HL-60 (cell line): ENCODE measurements around the gene SLC25A53.

ENCODE experiments used
- CTCF ChIP-seq: IDR thresholded peaks from one replicate; pipeline ENCODE4 v1.5.1; 2011; ENCODE audit warnings: low read length, control low read depth, inconsistent platforms; ENCODE audit not compliant: insufficient read depth
- GABPA ChIP-seq: IDR thresholded peaks from 2 replicates; pipeline ENCODE4 v1.6.1; 2012; ENCODE audit warnings: low read depth
- POLR2AphosphoS5 ChIP-seq: IDR thresholded peaks from 2 replicates; pipeline ENCODE4 v1.6.1; 2012; ENCODE audit warnings: low read depth
- REST ChIP-seq: IDR thresholded peaks from 2 replicates; pipeline ENCODE4 v1.6.1; 2012; ENCODE audit warnings: low read depth; ENCODE audit not compliant: insufficient replicate concordance
- SPI1 ChIP-seq: IDR thresholded peaks from 2 replicates; pipeline ENCODE4 v1.6.1; 2012; ENCODE audit warnings: low read depth, mild to moderate bottlenecking, borderline replicate concordance

GRCh38 chrX:104113222-104113965, 43.4 kb downstream of the SLC25A53 start:
- TF ChIP-seq POLR2AphosphoS5 (no peak), CTCF (peak; percentile 5), REST (no peak), GABPA (no peak), SPI1 (no peak)
